ENCODE results near the gene MICAL1. TPM values are rescaled to one million over a fixed set of nuclear protein-coding genes. Genes with fewer than 3 reads are reported as not detected.

The MICAL1 gene
- total and polyA plus RNA-seq, 10 of the 15 experiments (the other 5 are each of a cell fraction or from before 2014, with no cell fraction given) = 0.32 to 71.6 (median 45.3) TPM

DNA sequence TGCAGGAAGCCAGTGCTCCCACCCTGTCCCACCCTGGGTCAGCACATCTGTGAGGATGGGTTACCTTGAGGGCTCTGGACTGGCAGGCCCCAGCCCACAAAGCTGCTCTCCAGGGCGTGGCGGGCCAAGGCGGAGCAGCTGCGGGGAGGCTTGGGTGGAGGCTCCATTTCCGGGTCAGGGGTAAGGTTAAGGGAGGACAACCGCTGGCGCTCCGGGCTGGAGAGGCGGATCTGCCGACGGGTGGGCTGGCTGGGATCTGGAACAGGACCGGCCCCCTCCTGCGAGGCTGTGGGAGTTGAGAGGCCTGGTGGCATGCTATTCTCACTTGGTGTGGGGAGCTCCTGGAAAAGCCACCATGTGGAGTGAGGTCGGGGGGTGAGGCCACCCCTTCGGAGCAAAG lies 9.5 kb downstream of the MICAL1 start:
- Histone ChIP-seq H3K36me3 (ENCODE audit: control insufficient read depth in 2 of 2, insufficient read depth in 2 of 2, low read length in 1 of 2) (peaks cover 11 to 19% of the 10 kb centered on the region in 2 experiments), H3K9ac (ENCODE audit: control insufficient read depth, insufficient read depth, low read length) (no peak overlapping the region), H3K4me3 (no peak overlapping the region), H3K79me2 (ENCODE audit: control insufficient read depth, insufficient read depth, low read length) (peaks cover 5% of the 10 kb centered on the region), H4K20me1 (ENCODE audit: control insufficient read depth, insufficient read depth) (no peaks in the 10 kb centered on the region), H3K27me3 (replicated peaks in 1 of 2; ENCODE audit: control insufficient read depth in 2 of 2, insufficient read depth in 2 of 2, low read length in 1 of 2) (no peaks in the 10 kb centered on the region), H3K4me2 (ENCODE audit: control insufficient read depth, insufficient read depth) (no peak overlapping the region), H3K4me1 (ENCODE audit: control insufficient read depth, insufficient read depth, low read length) (peaks cover 16% of the 10 kb centered on the region), H2AFZ (ENCODE audit: control insufficient read depth, low read depth, low read length) (no peak overlapping the region), H3K9me3 (replicated peaks; ENCODE audit: control insufficient read depth, insufficient read depth, low read length) (no peaks in the 10 kb centered on the region), H3K27ac (ENCODE audit: control insufficient read depth, insufficient read depth) (no peak overlapping the region)
- RAD21 ChIA-PET (ENCODE audit: unreplicated experiment) = no interaction called here
- SMC1A ChIA-PET (ENCODE audit: uncharacterized antibody, unreplicated experiment) = interaction anchor here (0.6 kb wide), 1 partner anchor 256 kb away, joined by 5 read pairs; no protein-coding TSS in a partner anchor
- no TSS peak for BruUV-seq (replicated peaks)
- 93% methylated on average over 15 of the region's 15 CpGs for WGBS (ENCODE audit: insufficient coverage, insufficient replicate concordance, low lambda C conversion rate, missing lambda C conversion rate)
- POLR2A ChIA-PET = interaction anchor here (0.6 kb wide), 1 partner anchor 1373 kb away, joined by 3 read pairs; no protein-coding TSS in a partner anchor
- TF ChIP-seq JUNB (IDR thresholded peaks at IDR 0.05) (no peak), ZNF207 (IDR thresholded peaks at IDR 0.05; ENCODE audit: borderline replicate concordance) (no peak), POLR2A (IDR thresholded peaks at IDR 0.05; ENCODE audit: low read depth, low read length) (peak; percentile 40)
- CTCF ChIA-PET = interaction anchor here (2.6 kb wide), 1 partner anchor 34 kb away, joined by 10 read pairs; no protein-coding TSS in a partner anchor
- DNase-seq (ENCODE audit: low read depth, low spot score) = no peak
- no peak for ATAC-seq
- intact Hi-C loops (cut with micrococcal nuclease; ENCODE audit: unreplicated experiment) = no loop called here
- no peak for FAIRE-seq
- in situ Hi-C loops (cut with MboI) = no loop called here

DNA sequence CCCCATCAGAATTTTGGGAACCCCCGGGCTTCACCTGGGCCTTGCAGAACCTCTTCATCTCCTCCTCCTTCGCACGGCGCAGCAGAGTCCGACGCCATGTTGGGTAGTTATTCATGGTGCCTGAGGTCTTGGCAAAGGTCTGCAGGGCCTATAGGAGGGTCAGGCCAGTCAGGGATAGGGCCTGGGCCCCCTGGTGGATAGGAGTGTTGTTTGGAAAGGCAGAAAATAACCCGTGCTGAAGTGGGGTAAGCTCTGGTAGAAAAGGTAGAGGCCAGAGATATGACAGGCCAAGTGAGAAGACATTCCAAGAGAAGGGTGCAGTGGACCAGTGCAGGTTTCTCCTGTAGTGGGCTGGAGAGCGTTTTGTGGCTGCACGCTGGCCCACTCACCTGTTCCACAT lies 10.2 kb downstream of the MICAL1 start:
- CTCF ChIA-PET = interaction anchor here (1.3 to 4.3 kb wide), 3 partner anchors 8 to 35 kb away, joined by 3 to 30 read pairs (median 6); no protein-coding TSS in a partner anchor
- H3K9ac ChIP-seq (ENCODE audit: control insufficient read depth, insufficient read depth, low read length) = no peak overlapping the region
- H3K36me3 ChIP-seq (ENCODE audit: control insufficient read depth in 2 of 2, insufficient read depth in 2 of 2, low read length in 1 of 2) = peaks cover 11 to 19% of the 10 kb centered on the region in 2 experiments
- no peak overlapping the region for H2AFZ ChIP-seq (ENCODE audit: control insufficient read depth, low read depth, low read length)
- H3K4me2 ChIP-seq (ENCODE audit: control insufficient read depth, insufficient read depth) = no peak overlapping the region
- intact Hi-C loops (cut with micrococcal nuclease; ENCODE audit: unreplicated experiment) (no loop called here), in situ Hi-C loops (cut with MboI) (no loop called here)
- DNase-seq (ENCODE audit: low read depth, low spot score) (no peak), FAIRE-seq (no peak), ATAC-seq (no peak)
- POLR2A ChIA-PET = interaction anchor here (5.5 kb wide), 1 partner anchor 9 kb away, joined by 74 read pairs; the partner anchor contains the start of gene MICAL1
- no peak overlapping the region for H3K27ac ChIP-seq (ENCODE audit: control insufficient read depth, insufficient read depth)
- no peak overlapping the region for H3K4me3 ChIP-seq
- BruUV-seq (replicated peaks) = no TSS peak
- no peaks in the 10 kb centered on the region for H3K9me3 ChIP-seq (replicated peaks; ENCODE audit: control insufficient read depth, insufficient read depth, low read length)
- no peaks in the 10 kb centered on the region for H4K20me1 ChIP-seq (ENCODE audit: control insufficient read depth, insufficient read depth)
- RAD21 ChIA-PET (ENCODE audit: unreplicated experiment) = interaction anchor here (0.6 kb wide), 1 partner anchor 9 kb away, joined by 3 read pairs; no protein-coding TSS in a partner anchor
- SMC1A ChIA-PET (ENCODE audit: uncharacterized antibody, unreplicated experiment) = interaction anchor here (0.6 kb wide), 1 partner anchor 255 kb away, joined by 5 read pairs; no protein-coding TSS in a partner anchor
- H3K27me3 ChIP-seq (replicated peaks in 1 of 2; ENCODE audit: control insufficient read depth in 2 of 2, insufficient read depth in 2 of 2, low read length in 1 of 2) = no peaks in the 10 kb centered on the region
- H3K79me2 ChIP-seq (ENCODE audit: control insufficient read depth, insufficient read depth, low read length) = peaks cover 7% of the 10 kb centered on the region
- TF ChIP-seq FOXK2 (IDR thresholded peaks at IDR 0.05) = no peak
- TF ChIP-seq, protein P1, sequence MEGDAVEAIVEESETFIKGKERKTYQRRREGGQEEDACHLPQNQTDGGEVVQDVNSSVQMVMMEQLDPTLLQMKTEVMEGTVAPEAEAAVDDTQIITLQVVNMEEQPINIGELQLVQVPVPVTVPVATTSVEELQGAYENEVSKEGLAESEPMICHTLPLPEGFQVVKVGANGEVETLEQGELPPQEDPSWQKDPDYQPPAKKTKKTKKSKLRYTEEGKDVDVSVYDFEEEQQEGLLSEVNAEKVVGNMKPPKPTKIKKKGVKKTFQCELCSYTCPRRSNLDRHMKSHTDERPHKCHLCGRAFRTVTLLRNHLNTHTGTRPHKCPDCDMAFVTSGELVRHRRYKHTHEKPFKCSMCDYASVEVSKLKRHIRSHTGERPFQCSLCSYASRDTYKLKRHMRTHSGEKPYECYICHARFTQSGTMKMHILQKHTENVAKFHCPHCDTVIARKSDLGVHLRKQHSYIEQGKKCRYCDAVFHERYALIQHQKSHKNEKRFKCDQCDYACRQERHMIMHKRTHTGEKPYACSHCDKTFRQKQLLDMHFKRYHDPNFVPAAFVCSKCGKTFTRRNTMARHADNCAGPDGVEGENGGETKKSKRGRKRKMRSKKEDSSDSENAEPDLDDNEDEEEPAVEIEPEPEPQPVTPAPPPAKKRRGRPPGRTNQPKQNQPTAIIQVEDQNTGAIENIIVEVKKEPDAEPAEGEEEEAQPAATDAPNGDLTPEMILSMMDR (IDR thresholded peaks at IDR 0.05 in 2 of 3, conservative IDR thresholded peaks at IDR 0.05 in 1 of 3; ENCODE audit: control insufficient read depth in 2 of 3, extremely low read depth in 1 of 3, insufficient read depth in 1 of 3, low read depth in 3 of 3, low read length in 3 of 3) = peak in 2 of 3 experiments; percentile 4 to 9; a peak in 1 of 6 replicates
- WGBS (ENCODE audit: insufficient coverage, insufficient replicate concordance, low lambda C conversion rate, missing lambda C conversion rate) = 95% methylated on average over 9 of the region's 9 CpGs
- peaks cover 14% of the 10 kb centered on the region for H3K4me1 ChIP-seq (ENCODE audit: control insufficient read depth, insufficient read depth, low read length)

Measured in GM12878 (cell line).